SU-DHL-6 (cell line): ENCODE measurements around the gene DFFB.
"Not testable (repeated sequence)": the region's sequence is repeated elsewhere in the genome, so short reads cannot be mapped to it uniquely, and the experiment has no call there.

Experiments
- H2AFZ ChIP-seq: fragments of 200-600 bp; sonication (generic); 2 replicates; pipeline ENCODE4 v1.6.1; 2014; ENCODE audit warnings: low read depth, mild to moderate bottlenecking, moderate library complexity, mixed read lengths, antibody characterized with exemption, low read length; ENCODE audit not compliant: severe bottlenecking
- H3F3A ChIP-seq: fragments of 200-600 bp; shearing (Covaris generic); 2 replicates; pipeline ENCODE4 v1.6.0; 2016; ENCODE audit warnings: antibody characterized with exemption, mild to moderate bottlenecking; ENCODE audit not compliant: insufficient read depth
- H3K27ac ChIP-seq: fragments of 200-600 bp; sonication (generic); 2 replicates; pipeline ENCODE4 v1.5.1; 2016; ENCODE audit warnings: low read depth, mild to moderate bottlenecking, low read length, moderate library complexity, mixed read lengths
- H3K27me3 ChIP-seq: fragments of 200-600 bp; sonication (generic), shearing (Covaris generic); 2 replicates; pipeline ENCODE4 v1.6.0; 2014; ENCODE audit warnings: mild to moderate bottlenecking, low read length
- H3K36me3 ChIP-seq: fragments of 200-600 bp; sonication (generic); 2 replicates; pipeline ENCODE4 v1.6.1; 2014; ENCODE audit warnings: mild to moderate bottlenecking, low read length, mixed read lengths
- H3K4me2 ChIP-seq: fragments of 300-600, 200-600 bp; shearing (Covaris generic), sonication (generic); 2 replicates; pipeline ENCODE4 v1.6.0; 2014; ENCODE audit warnings: low read length, low read depth, mild to moderate bottlenecking; ENCODE audit not compliant: poor library complexity, severe bottlenecking
- H3K4me3 ChIP-seq: fragments of 200-600 bp; sonication (generic); 2 replicates; pipeline ENCODE4 v1.5.1; 2014; ENCODE audit warnings: antibody characterized with exemption, low read length, mild to moderate bottlenecking, mixed read lengths; ENCODE audit not compliant: insufficient read depth, poor library complexity, severe bottlenecking
- H3K79me2 ChIP-seq: fragments of 200-600 bp; sonication (generic); 2 replicates; pipeline ENCODE4 v1.6.1; 2014; ENCODE audit warnings: mild to moderate bottlenecking, low read length, moderate library complexity; ENCODE audit not compliant: insufficient read depth
- H3K9ac ChIP-seq: fragments of 200-600 bp; sonication (generic); 2 replicates; pipeline ENCODE4 v1.7.0; 2014; ENCODE audit warnings: mild to moderate bottlenecking, low read length
- H3K9me2 ChIP-seq: fragments of 200-600 bp; sonication (generic); replicated peaks from 2 replicates; pipeline ENCODE4 v1.6.1; 2014; ENCODE audit warnings: low read length; ENCODE audit not compliant: insufficient read depth
- H3K9me3 ChIP-seq: fragments of 200-600 bp; sonication (generic); 2 replicates; pipeline ENCODE4 v1.6.1; 2014; ENCODE audit warnings: low read length, mixed read lengths; ENCODE audit not compliant: insufficient read depth
- H4K20me1 ChIP-seq: fragments of 200-600 bp; sonication (generic); 2 replicates; pipeline ENCODE4 v1.6.1; 2014; ENCODE audit warnings: low read depth, mild to moderate bottlenecking, antibody characterized with exemption, low read length, moderate library complexity, mixed read lengths
- CTCF ChIP-seq: fragments of 200-600 bp; sonication (generic); IDR thresholded peaks from one replicate; pipeline ENCODE4 v1.5.1; 2017; ENCODE audit warnings: antibody characterized with exemption, mild to moderate bottlenecking, low read length, moderate library complexity; ENCODE audit not compliant: insufficient read depth, poor library complexity, severe bottlenecking
- EZH2phosphoT487 ChIP-seq: fragments of 200-600 bp; sonication (generic), shearing (Covaris generic); conservative IDR thresholded peaks from 2 replicates; pipeline ENCODE4 v1.6.1; 2018; ENCODE audit warnings: mild to moderate bottlenecking, antibody characterized with exemption, low read length, moderate library complexity, mixed read lengths

Gene DFFB

GRCh38 chr1:3917761-3918160, 60.5 kb downstream of the DFFB start:
- Histone ChIP-seq H3K36me3 (no peaks in the 10 kb centered on the region), H3F3A (no peaks in the 10 kb centered on the region), H3K27ac (no peak overlapping the region), H3K4me2 (no peak overlapping the region), H2AFZ (no peak overlapping the region), H3K9ac (no peak overlapping the region), H4K20me1 (no peaks in the 10 kb centered on the region), H3K27me3 (no peaks in the 10 kb centered on the region), H3K79me2 (no peaks in the 10 kb centered on the region), H3K9me2 (no peaks in the 10 kb centered on the region), H3K9me3 (no peaks in the 10 kb centered on the region), H3K4me3 (no peak overlapping the region)
- TF ChIP-seq CTCF (no peak), EZH2phosphoT487 (no peak)

GRCh38 chr1:3918359-3918758, 61.1 kb downstream of the DFFB start:
- not testable (repeated sequence) for H3K79me2 ChIP-seq, H3K9me3 ChIP-seq, H4K20me1 ChIP-seq, H3K9me2 ChIP-seq, H3F3A ChIP-seq, H3K36me3 ChIP-seq, H3K4me3 ChIP-seq, H3K27me3 ChIP-seq, H3K27ac ChIP-seq, H3K9ac ChIP-seq, H3K4me2 ChIP-seq, H2AFZ ChIP-seq

GRCh38 chr1:3918966-3919611, 61.8 kb downstream of the DFFB start:
- H3K4me2 ChIP-seq = no peak overlapping the region
- no peaks in the 10 kb centered on the region for H3K27me3 ChIP-seq
- H3K36me3 ChIP-seq = no peaks in the 10 kb centered on the region
- TF ChIP-seq CTCF (no peak), EZH2phosphoT487 (no peak)
- H3F3A ChIP-seq = no peaks in the 10 kb centered on the region
- H3K79me2 ChIP-seq = no peaks in the 10 kb centered on the region
- H3K9ac ChIP-seq = no peak overlapping the region
- no peaks in the 10 kb centered on the region for H3K9me2 ChIP-seq
- H3K9me3 ChIP-seq = no peaks in the 10 kb centered on the region
- H3K27ac ChIP-seq = no peak overlapping the region
- H2AFZ ChIP-seq = no peak overlapping the region
- H4K20me1 ChIP-seq = no peaks in the 10 kb centered on the region
- no peak overlapping the region for H3K4me3 ChIP-seq

GRCh38 chr1:3919706-3920105, 62.4 kb downstream of the DFFB start:
- Histone ChIP-seq H3K79me2 (no peaks in the 10 kb centered on the region), H3K36me3 (no peaks in the 10 kb centered on the region), H3K27ac (no peak overlapping the region), H3K9ac (no peak overlapping the region), H3K4me3 (no peak overlapping the region), H4K20me1 (no peaks in the 10 kb centered on the region), H3K4me2 (no peak overlapping the region), H3K9me3 (no peaks in the 10 kb centered on the region), H3K9me2 (no peaks in the 10 kb centered on the region), H2AFZ (no peak overlapping the region), H3F3A (no peaks in the 10 kb centered on the region), H3K27me3 (no peaks in the 10 kb centered on the region)
- TF ChIP-seq CTCF (no peak), EZH2phosphoT487 (no peak)
